SK-N-SH (cell line): ENCODE measurements around the gene MSH5. TPM values are rescaled to one million over a fixed set of nuclear protein-coding genes. Genes with fewer than 3 reads are reported as not detected.

Experiments
- CTCF ChIA-PET: fragments of 300-600, 350-600 bp; formaldehyde crosslinking; extraction: SDS; loops from one replicate; lab custom pipeline; 2021; lab: Yijun Ruan, JAX
- POLR2A ChIA-PET: fragments of 350-600 bp; sonication (Branson Sonifier 250); formaldehyde crosslinking; extraction: SDS; loops from one replicate; lab custom pipeline; 2020; ENCODE audit warnings: antibody characterized with exemption, inconsistent platforms; lab: Yijun Ruan, JAX
- DNase-seq: peaks from one replicate; pipeline ENCODE4 v3.0.0; 2012
- H2AFZ ChIP-seq: fragments of 200-600 bp; sonication (generic); 2 replicates; pipeline ENCODE4 v1.8.1; 2016; ENCODE audit warnings: antibody characterized with exemption, mild to moderate bottlenecking, low read depth
- H3F3A ChIP-seq: fragments of 200-600 bp; sonication (generic); replicated peaks from 2 replicates; pipeline ENCODE3; 2016; ENCODE audit warnings: antibody characterized with exemption, mild to moderate bottlenecking; ENCODE audit not compliant: insufficient read depth
- H3K27ac ChIP-seq, 2 experiments: fragments of 200-500 bp in 1 of 2; fragments of 200-600 bp in 1 of 2; sonication (Bioruptor generic) in 1 of 2; sonication (generic), shearing (Covaris generic) in 1 of 2; 2 replicates each; pipeline versions ENCODE4 v1.5.1 to v1.6.1; 2014 to 2016; ENCODE audit warnings: low read depth in 2 of 2, inconsistent platforms in 1 of 2, low read length in 1 of 2, mild to moderate bottlenecking in 1 of 2, mixed read lengths in 1 of 2
- H3K27me3 ChIP-seq: fragments of 200-600 bp; sonication (generic), shearing (Covaris generic); 2 replicates; pipeline ENCODE4 v1.6.1; 2016; ENCODE audit warnings: mixed run types; ENCODE audit not compliant: insufficient read depth
- H3K36me3 ChIP-seq, 2 experiments: fragments of 200-500 bp in 1 of 2; fragments of 200-600 bp in 1 of 2; sonication (Bioruptor generic) in 1 of 2; sonication (generic) in 1 of 2; replicated peaks in 1 of 2; 2 replicates each; pipeline versions ENCODE3 to v1.5.1; 2014 to 2016; ENCODE audit warnings: low read length in 1 of 2, mild to moderate bottlenecking in 1 of 2; ENCODE audit not compliant: insufficient read depth in 2 of 2, control insufficient read depth in 1 of 2
- H3K4me1 ChIP-seq, 2 experiments: fragments of 200-500 bp in 1 of 2; fragments of 200-600 bp in 1 of 2; sonication (Bioruptor generic) in 1 of 2; sonication (generic), shearing (Covaris generic) in 1 of 2; 2 replicates each; pipeline versions ENCODE4 v1.5.1 to v1.6.1; 2014 to 2016; ENCODE audit warnings: low read depth in 1 of 2, low read length in 1 of 2, mixed run types in 1 of 2; ENCODE audit not compliant: insufficient read depth in 2 of 2, control insufficient read depth in 1 of 2
- H3K4me2 ChIP-seq: fragments of 200-600 bp; sonication (generic), shearing (Covaris generic); 2 replicates; pipeline ENCODE4 v1.6.1; 2017; ENCODE audit warnings: mixed run types
- H3K4me3 ChIP-seq, 2 experiments: fragments of 200-500 bp in 1 of 2; fragments of 200-600 bp in 1 of 2; sonication (Bioruptor generic) in 1 of 2; sonication (generic), shearing (Covaris generic) in 1 of 2; 2 replicates each; pipeline versions ENCODE4 v1.5.1 to v1.8.1; 2014 to 2016; ENCODE audit warnings: low read depth in 2 of 2, inconsistent platforms in 1 of 2, low read length in 1 of 2, mild to moderate bottlenecking in 1 of 2, mixed read lengths in 1 of 2, moderate library complexity in 1 of 2
- H3K79me2 ChIP-seq: fragments of 200-600 bp; sonication (generic); 2 replicates; pipeline ENCODE4 v1.8.1; 2017; ENCODE audit warnings: mild to moderate bottlenecking; ENCODE audit not compliant: insufficient read depth
- H3K9ac ChIP-seq: fragments of 200-600 bp; sonication (generic); 2 replicates; pipeline ENCODE4 v1.6.1; 2017; ENCODE audit warnings: mixed run types
- H3K9me2 ChIP-seq: fragments of 200-600 bp; sonication (generic); 2 replicates; pipeline ENCODE4 v1.6.1; 2017; ENCODE audit warnings: mixed run types
- H3K9me3 ChIP-seq: fragments of 200-600 bp; sonication (generic); 2 replicates; pipeline ENCODE4 v1.6.1; 2017; ENCODE audit warnings: mixed run types, mild to moderate bottlenecking, moderate library complexity
- H4K20me1 ChIP-seq: fragments of 200-600 bp; sonication (generic); 2 replicates; pipeline ENCODE4 v1.6.1; 2017; ENCODE audit warnings: mild to moderate bottlenecking, mixed run types; ENCODE audit not compliant: insufficient read depth
- CTCF ChIP-seq: fragments of 200-600 bp; sonication (generic); IDR thresholded peaks from 2 replicates; pipeline ENCODE4 v1.6.1; 2017; ENCODE audit warnings: antibody characterized with exemption, mild to moderate bottlenecking, moderate library complexity
- EZH2phosphoT487 ChIP-seq: fragments of 200-600 bp; sonication (generic); IDR thresholded peaks from 2 replicates; pipeline ENCODE4 v1.6.1; 2017; ENCODE audit warnings: low read depth, mixed run types, mild to moderate bottlenecking, antibody characterized with exemption, moderate library complexity, borderline replicate concordance
- FOXJ3 ChIP-seq: sonication (generic); formaldehyde crosslinking; IDR thresholded peaks from 2 replicates; pipeline ENCODE4 v1.5.1; 2020; ENCODE audit warnings: mild to moderate bottlenecking, missing genetic modification reagents
- FOXM1 ChIP-seq: IDR thresholded peaks from 2 replicates; pipeline ENCODE4 v1.4.0; 2012; ENCODE audit warnings: low read depth, mild to moderate bottlenecking
- GATA2 ChIP-seq: sonication (generic); formaldehyde crosslinking; IDR thresholded peaks from 2 replicates; pipeline ENCODE4 v1.5.0; 2020; ENCODE audit warnings: mild to moderate bottlenecking, missing genetic modification reagents
- JUND ChIP-seq: IDR thresholded peaks from 2 replicates; pipeline ENCODE4 v1.4.0; 2012
- MAX ChIP-seq: IDR thresholded peaks from 2 replicates; pipeline ENCODE4 v1.4.0; 2012; ENCODE audit warnings: low read depth
- MXI1 ChIP-seq: IDR thresholded peaks from 2 replicates; pipeline ENCODE4 v1.6.1; 2012; ENCODE audit warnings: mild to moderate bottlenecking, low read depth, low read length, improper control_type of control experiment
- NRF1 ChIP-seq: IDR thresholded peaks from 2 replicates; pipeline ENCODE4 v1.6.1; 2012; ENCODE audit warnings: low read depth, mild to moderate bottlenecking, low read length
- RAD21 ChIP-seq: IDR thresholded peaks from 2 replicates; pipeline ENCODE4 v1.6.1; 2012; ENCODE audit warnings: mild to moderate bottlenecking, low read length
- REST ChIP-seq: IDR thresholded peaks from 2 replicates; pipeline ENCODE4 v1.6.1; 2012; ENCODE audit warnings: mild to moderate bottlenecking, low read depth, low read length, moderate library complexity
- RFX5 ChIP-seq: IDR thresholded peaks from 2 replicates; pipeline ENCODE4 v1.6.1; 2012; ENCODE audit warnings: mild to moderate bottlenecking, improper control_type of control experiment, low read length
- RXRA ChIP-seq: IDR thresholded peaks from 2 replicates; pipeline ENCODE4 v1.4.0; 2012; ENCODE audit warnings: low read depth, mild to moderate bottlenecking, borderline replicate concordance
- SIN3A ChIP-seq: IDR thresholded peaks from 2 replicates; pipeline ENCODE4 v1.6.1; 2012; ENCODE audit warnings: low read depth, mild to moderate bottlenecking, low read length, moderate library complexity, borderline replicate concordance
- SMC3 ChIP-seq: IDR thresholded peaks from 2 replicates; pipeline ENCODE4 v1.6.1; 2012; ENCODE audit warnings: low read depth, low read length, improper control_type of control experiment
- TAF1 ChIP-seq: IDR thresholded peaks from 2 replicates; pipeline ENCODE4 v1.6.1; 2012; ENCODE audit warnings: low read depth, mild to moderate bottlenecking, low read length, moderate library complexity, borderline replicate concordance
- TCF12 ChIP-seq: IDR thresholded peaks from 2 replicates; pipeline ENCODE4 v1.4.0; 2012
- TEAD4 ChIP-seq: IDR thresholded peaks from 2 replicates; pipeline ENCODE4 v1.4.0; 2012; ENCODE audit warnings: mild to moderate bottlenecking, borderline replicate concordance; ENCODE audit not compliant: insufficient read depth
- USF1 ChIP-seq: IDR thresholded peaks from 2 replicates; pipeline ENCODE4 v1.4.0; 2012; ENCODE audit warnings: low read depth, borderline replicate concordance
- USF2 ChIP-seq: fragments of 150-350 bp; IDR thresholded peaks from 2 replicates; pipeline ENCODE4 v1.6.1; 2017; ENCODE audit warnings: antibody characterized with exemption, low read length, low read depth, borderline replicate concordance
- WGBS: methylation state at CpG from one replicate; pipeline ENCODE4 v1.1.6; 2017; ENCODE audit warnings: low lambda C conversion rate; 5-methylcytosine and 5-hydroxymethylcytosine counted together
- polyA plus RNA-seq, 3 experiments: library from polyadenylated mRNA; depleted of rRNA; stranded (reverse); fragments of >200 nt; gene quantifications; 2 replicates each; pipeline ENCODE4 v1.2.3, GENCODE V29; 2012

The MSH5 gene
- polyA plus RNA-seq, 1 of the 3 experiments (the other 2 are of a cell fraction) = 16.0 TPM

- peak; percentile 90 for DNase-seq
- ChIA-PET CTCF (interaction anchor here (0.7 to 2.3 kb wide), 8 partner anchors 11 to 330 kb away, joined by 3 to 12 read pairs (median 4); partner anchors contain the start of genes DDAH2 and VWA7), POLR2A (interaction anchor here (0.6 to 1.2 kb wide), 5 partner anchors 24 to 49 kb away, joined by 3 to 5 read pairs (median 3); partner anchors contain the start of genes DDAH2, HSPA1A and HSPA1L)
- TF ChIP-seq CTCF = no peak
- TF ChIP-seq TAF1 = no peak
- TF ChIP-seq JUND = no peak
- TF ChIP-seq USF2 = no peak
- no peak for TF ChIP-seq EZH2phosphoT487
- TF ChIP-seq FOXM1 = no peak
- TF ChIP-seq RXRA = no peak
- no peak for TF ChIP-seq TCF12
- TF ChIP-seq FOXJ3 (CRISPR knock-in tag) = no peak
- no peak for TF ChIP-seq SMC3
- TF ChIP-seq RFX5 = no peak
- TF ChIP-seq USF1 = no peak
- no peak for TF ChIP-seq RAD21
- TF ChIP-seq MAX = no peak
- TF ChIP-seq TEAD4 = no peak
- no peak for TF ChIP-seq REST
- no peak for TF ChIP-seq GATA2
- TF ChIP-seq SIN3A = no peak
- TF ChIP-seq MXI1 = no peak; the same call in 1 of the 2 replicates
- no peak for TF ChIP-seq NRF1
- Histone ChIP-seq H3K4me3 (peak overlapping the region in 1 of 2 experiments; percentile 29; a peak in 1 of 4 replicates), H4K20me1 (no peaks in the 10 kb centered on the region), H3K27me3 (no peaks in the 10 kb centered on the region), H3K9me3 (no peaks in the 10 kb centered on the region), H3F3A (peaks cover 2% of the 10 kb centered on the region), H3K4me2 (no peak overlapping the region; the same call in 1 of the 2 replicates), H3K9me2 (no peaks in the 10 kb centered on the region), H3K79me2 (no peaks in the 10 kb centered on the region), H3K9ac (no peak overlapping the region), H2AFZ (peak overlapping the region; percentile 71; the same call in 1 of the 2 replicates), H3K4me1 (peaks cover 0 to 8% of the 10 kb centered on the region in 2 experiments; a peak in 1 of 4 replicates), H3K27ac (no peak overlapping the region), H3K36me3 (no peaks in the 10 kb centered on the region)
- 64% methylated on average over 35 of the region's 42 CpGs for WGBS
These were observed 26.3 kb downstream of the MSH5 start for GRCh38 chr6:31765910-31766794.
